G401.6 (cell line): ENCODE results near the gene ARHGAP33.
"Not testable (repeated sequence)": the region's sequence is repeated elsewhere in the genome, so short reads cannot be mapped to it uniquely, and the experiment has no call there.

Experiments used
- FAIRE-seq: peaks from 2 replicates; lab custom pipeline; 2012; peaks lifted over from hg19 to GRCh38; lab: Jason Lieb, UNC

The ARHGAP33 gene

GRCh38 chr19:35780717-35781116, 5.4 kb downstream of the ARHGAP33 start:
- no peak for FAIRE-seq

- no peak for FAIRE-seq
Measured at GRCh38 chr19:35781650-35782049, 6.3 kb downstream of the ARHGAP33 start.

GRCh38 chr19:35782589-35782988, 7.2 kb downstream of the ARHGAP33 start:
- FAIRE-seq, result no peak

GRCh38 chr19:35783469-35784434, 8.4 kb downstream of the ARHGAP33 start:
- no peak for FAIRE-seq

GRCh38 chr19:35784503-35785338, 9.4 kb downstream of the ARHGAP33 start:
- FAIRE-seq, result no peak

- no peak for FAIRE-seq
Measured at GRCh38 chr19:35785339-35785627, 9.9 kb downstream of the ARHGAP33 start.

GRCh38 chr19:35786299-35787160, 11.2 kb downstream of the ARHGAP33 start:
- FAIRE-seq, result no peak

GRCh38 chr19:35787227-35787799, 11.9 kb downstream of the ARHGAP33 start:
- FAIRE-seq, result no peak

- FAIRE-seq, result no peak
Measured at GRCh38 chr19:35788205-35788960, 13.0 kb downstream of the ARHGAP33 start.

GRCh38 chr19:35789195-35789977, 14.0 kb downstream of the ARHGAP33 start:
- FAIRE-seq, result no peak

- no peak for FAIRE-seq
Measured at GRCh38 chr19:35789978-35790944, 14.9 kb downstream of the ARHGAP33 start.

- FAIRE-seq, result no peak
Measured at GRCh38 chr19:35790981-35791813, 15.8 kb downstream of the ARHGAP33 start.

GRCh38 chr19:35791814-35792279, 16.5 kb downstream of the ARHGAP33 start:
- FAIRE-seq, result no peak

- FAIRE-seq, result no peak
Measured at GRCh38 chr19:35792312-35792711, 16.9 kb downstream of the ARHGAP33 start.

GRCh38 chr19:35792888-35793287, 17.5 kb downstream of the ARHGAP33 start:
- FAIRE-seq, result no peak

GRCh38 chr19:35793381-35794165, 18.2 kb downstream of the ARHGAP33 start:
- FAIRE-seq, result no peak

GRCh38 chr19:35795564-35795963, 20.2 kb downstream of the ARHGAP33 start:
- not testable (repeated sequence) for FAIRE-seq
